ENCODE data around the gene TEPSIN. TPM values are rescaled to one million over a fixed set of nuclear protein-coding genes. Genes with fewer than 3 reads are reported as not detected.

Gene TEPSIN
- total RNA-seq, 4 donors from 2014 or later = 21.7 to 53.7 (median 28.8) TPM

GRCh38 chr17:81252326-81252986 is 13.6 kb upstream of the TEPSIN start:
- TF ChIP-seq CTCF (IDR thresholded peaks at IDR 0.05; ENCODE audit: low read depth) = no peak

GRCh38 chr17:81251709-81252301 is 12.9 kb upstream of the TEPSIN start:
- no peak for TF ChIP-seq CTCF (IDR thresholded peaks at IDR 0.05; ENCODE audit: low read depth)

GRCh38 chr17:81251094-81251708 is 12.3 kb upstream of the TEPSIN start:
- TF ChIP-seq CTCF (IDR thresholded peaks at IDR 0.05; ENCODE audit: low read depth) = no peak

- no peak for TF ChIP-seq CTCF (IDR thresholded peaks at IDR 0.05; ENCODE audit: low read depth)
Measured at GRCh38 chr17:81250286-81251093, 11.6 kb upstream of the TEPSIN start.

GRCh38 chr17:81249223-81250040 is 10.6 kb upstream of the TEPSIN start:
- TF ChIP-seq CTCF (IDR thresholded peaks at IDR 0.05; ENCODE audit: low read depth) = no peak

GRCh38 chr17:81248649-81249048 is 9.8 kb upstream of the TEPSIN start:
- TF ChIP-seq CTCF (IDR thresholded peaks at IDR 0.05; ENCODE audit: low read depth) = no peak

Measured in subcutaneous adipose tissue (tissue), 4 donors.